Suppressor macrophage treated with lipopolysaccharide for 1 hour (primary cell): Measurements from ENCODE around the gene IFIT5.
"Not testable (repeated sequence)": the region's sequence is repeated elsewhere in the genome, so short reads cannot be mapped to it uniquely, and the experiment has no call there.

Experiments used
- DNase-seq, 3 donors: peaks; one replicate each; pipeline ENCODE4 v3.0.0-alpha.2; 2020 to 2022

The IFIT5 gene

DNA sequence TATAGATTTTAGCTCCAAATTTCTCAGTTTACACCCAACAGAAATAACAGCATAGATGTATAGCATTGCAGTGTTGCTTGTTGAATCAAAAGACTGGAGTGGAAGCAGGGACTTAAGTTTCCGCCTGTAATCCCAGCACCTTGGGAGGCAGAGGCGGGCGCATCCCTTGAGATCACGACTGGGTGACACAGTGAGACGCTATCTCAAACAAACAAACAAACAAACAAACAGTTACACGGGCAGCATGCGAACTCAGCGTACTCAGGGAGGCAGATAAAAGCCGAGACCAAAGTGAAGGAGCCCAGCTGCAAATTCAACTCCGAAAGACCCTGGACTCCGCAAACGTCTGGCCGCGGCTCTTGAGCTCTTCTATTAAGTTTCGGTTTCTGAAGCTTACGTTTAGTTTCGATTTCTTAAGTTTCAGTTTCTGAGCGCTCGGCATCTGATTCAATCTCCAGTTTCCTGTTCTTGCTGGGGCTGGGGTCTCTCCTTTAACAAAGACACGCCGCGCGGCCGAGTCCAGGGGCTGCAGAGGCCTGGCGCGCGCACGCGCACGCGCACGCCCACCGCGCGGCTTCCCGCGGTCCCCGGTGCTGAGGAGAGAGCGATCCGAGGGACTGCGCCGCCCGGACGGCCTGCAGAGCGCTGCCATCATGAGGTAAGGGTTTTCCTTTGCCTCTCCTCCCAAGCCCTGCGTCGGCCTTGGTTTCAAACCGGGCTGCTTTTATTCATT lies at the start of gene IFIT5:
IFIT5 (plus strand) TSS at position 423 of the 733 bp plus-strand sequence; CDS start at position 654, 231 bp downstream.
- peak; percentile 91 to 97 (median 92) for DNase-seq

DNA sequence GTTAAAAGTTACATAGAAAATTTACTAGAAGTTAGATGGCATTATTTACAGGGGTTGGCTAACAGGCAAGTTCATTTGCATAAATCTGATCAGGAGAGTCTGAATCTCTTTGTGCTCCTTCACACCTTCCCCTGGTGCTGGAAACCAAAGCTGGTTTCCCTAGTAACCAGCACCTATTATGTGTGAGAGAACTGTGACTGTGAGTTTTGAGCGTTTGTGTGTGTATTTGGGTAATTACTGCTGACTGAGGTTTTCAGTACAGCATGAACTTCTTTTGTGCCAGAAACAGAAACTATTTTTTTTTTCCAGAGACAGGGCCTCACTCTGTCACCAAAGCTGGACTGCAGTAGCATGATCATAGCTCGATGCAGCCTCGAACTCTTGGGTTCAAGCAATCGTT lies 46.8 kb upstream of the IFIT5 start:
- DNase-seq = no peak

- DNase-seq = no peak
These were observed 46.2 kb upstream of the IFIT5 start for GRCh38 chr10:89368129-89368528.

DNA sequence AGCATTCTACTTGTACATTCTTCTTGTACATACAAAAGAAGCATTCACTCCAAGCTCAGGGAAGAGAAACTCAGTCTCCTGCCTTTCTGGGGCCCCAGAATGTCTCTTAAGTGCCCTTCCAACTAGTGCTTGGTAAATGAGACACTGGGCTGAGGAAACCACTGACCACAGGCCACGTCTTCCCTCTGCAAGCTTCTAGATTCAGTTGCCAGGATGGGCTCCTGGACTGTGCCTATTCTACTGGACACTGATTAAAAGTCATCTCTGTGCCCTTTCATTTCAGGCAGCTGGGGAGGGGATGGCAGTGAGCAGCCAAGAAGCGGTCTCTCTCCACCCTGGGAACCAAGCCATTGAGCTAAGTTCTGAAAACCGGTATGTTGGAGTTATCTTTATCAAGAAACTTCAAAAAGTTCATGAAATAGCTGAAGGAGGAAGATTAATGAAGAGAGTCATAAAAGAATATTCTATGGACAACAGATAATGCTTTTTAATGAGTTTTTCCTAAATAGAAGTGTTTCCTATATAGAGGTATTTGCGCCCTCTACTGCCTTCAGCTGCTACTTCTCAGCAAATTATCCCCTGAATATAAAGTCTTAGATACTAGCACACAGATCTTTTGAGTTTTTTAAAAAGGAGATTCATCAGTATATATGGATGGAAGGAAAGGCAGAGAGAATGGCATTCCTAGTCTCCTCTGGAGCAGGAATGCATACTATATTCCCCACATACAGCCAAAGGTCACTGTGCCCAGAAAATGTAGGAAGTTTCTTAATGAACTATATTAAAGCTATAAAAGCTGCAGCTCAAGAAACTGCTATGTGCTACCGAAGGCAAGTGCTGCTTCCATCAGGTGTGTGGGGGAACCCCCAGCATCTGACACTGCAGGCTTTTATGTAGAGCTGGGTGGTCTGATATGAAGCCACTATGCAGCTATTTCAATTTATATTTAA lies 44.9 kb upstream of the IFIT5 start:
- DNase-seq = peak in 2 of 3 donors; percentile 50 to 56

DNA sequence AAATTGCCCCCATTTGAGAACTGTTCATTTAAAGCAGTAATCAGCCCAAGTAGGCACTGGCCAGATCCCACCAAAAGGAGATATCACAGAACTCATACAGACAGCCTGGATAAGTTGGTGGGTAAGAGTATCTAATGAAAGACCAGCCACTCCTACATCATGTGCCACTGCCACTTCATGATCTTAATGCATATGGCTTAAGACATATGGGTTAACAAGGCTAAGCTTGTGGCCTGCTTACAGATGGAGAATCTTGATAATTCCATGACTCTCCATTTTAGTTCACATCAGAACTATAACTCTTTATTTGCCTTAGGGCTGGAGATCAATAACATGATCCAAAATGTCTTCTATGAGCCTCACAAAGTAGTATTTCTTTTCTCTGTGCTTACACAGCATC lies 43.3 kb upstream of the IFIT5 start:
- no peak for DNase-seq

DNA sequence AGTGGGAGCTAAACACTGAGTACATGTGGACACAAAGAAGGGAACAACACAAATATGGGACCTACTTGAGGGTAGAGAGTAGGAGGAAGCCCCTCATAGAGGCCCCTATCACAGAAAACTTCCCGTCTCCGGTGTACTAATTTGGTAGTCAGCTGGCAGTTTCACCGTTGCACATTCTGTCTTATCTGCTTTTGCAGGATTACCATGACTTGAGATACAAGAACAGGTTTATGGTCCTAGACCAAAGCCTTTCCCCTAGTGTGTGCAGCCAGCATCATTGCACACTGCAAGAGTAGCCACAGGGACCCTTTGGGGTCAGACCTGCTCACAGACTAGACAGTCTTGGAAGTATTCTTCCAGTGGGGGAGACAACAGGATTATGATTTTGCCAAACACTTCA lies 42.4 kb upstream of the IFIT5 start:
- no peak for DNase-seq

DNA sequence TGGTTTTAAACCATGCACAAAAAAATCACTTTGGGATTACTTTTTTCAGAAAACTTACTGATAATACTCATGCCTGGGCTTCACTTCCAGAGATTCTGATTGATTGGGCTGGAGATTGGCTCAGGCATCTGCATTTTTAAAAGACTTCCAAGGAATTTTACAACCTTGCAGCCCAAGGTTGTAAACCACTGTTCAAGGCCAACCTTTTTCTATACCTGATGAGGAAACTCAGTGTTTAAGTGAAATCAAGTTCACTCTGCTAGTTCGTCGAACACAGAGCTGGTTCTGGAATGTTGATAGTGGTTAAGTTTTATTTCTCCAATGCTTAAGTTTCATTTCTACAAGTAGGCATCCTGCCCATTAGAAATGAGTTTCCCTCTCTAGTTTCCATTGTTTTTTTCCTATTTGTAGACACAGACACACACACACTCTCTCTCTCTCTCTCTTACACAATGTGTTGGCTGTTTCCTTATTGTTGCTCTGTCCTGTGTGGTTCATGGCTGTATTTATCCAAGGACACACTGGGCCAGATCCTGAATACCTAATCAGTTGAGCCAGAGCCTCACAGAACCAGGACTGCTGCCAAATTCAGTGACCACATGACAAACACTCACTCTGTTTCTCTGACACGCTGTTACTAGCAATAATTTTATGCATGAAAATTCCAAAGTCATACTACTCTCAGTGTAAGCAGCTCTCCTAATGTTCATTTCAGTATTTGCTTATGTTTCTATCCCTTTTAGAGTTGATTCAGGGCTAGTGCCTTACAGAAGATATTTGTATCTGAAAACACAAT lies 40.3 kb upstream of the IFIT5 start:
- peak; percentile 72 to 91 (median 77) for DNase-seq

DNA sequence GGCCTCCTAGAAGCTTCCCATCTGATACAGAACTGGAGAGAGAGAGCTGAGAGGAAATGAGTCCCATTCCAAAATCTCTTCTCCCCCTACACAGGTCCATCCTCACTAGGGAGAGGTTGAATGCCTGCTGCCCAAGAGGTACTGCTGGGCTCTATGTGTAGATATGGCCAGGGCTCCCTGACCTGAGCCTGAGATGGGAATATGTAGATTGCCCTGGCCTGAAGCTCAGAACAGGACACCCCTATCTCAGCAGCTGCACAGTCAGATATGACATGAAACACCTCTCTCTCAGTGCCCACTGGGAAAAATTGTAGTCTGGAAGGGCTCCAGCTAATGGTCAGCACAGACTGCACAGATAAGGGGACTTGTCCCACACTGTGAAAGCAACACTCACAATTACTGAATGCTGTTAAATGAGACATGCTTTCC lies 39.6 kb upstream of the IFIT5 start:
- no peak for DNase-seq

DNA sequence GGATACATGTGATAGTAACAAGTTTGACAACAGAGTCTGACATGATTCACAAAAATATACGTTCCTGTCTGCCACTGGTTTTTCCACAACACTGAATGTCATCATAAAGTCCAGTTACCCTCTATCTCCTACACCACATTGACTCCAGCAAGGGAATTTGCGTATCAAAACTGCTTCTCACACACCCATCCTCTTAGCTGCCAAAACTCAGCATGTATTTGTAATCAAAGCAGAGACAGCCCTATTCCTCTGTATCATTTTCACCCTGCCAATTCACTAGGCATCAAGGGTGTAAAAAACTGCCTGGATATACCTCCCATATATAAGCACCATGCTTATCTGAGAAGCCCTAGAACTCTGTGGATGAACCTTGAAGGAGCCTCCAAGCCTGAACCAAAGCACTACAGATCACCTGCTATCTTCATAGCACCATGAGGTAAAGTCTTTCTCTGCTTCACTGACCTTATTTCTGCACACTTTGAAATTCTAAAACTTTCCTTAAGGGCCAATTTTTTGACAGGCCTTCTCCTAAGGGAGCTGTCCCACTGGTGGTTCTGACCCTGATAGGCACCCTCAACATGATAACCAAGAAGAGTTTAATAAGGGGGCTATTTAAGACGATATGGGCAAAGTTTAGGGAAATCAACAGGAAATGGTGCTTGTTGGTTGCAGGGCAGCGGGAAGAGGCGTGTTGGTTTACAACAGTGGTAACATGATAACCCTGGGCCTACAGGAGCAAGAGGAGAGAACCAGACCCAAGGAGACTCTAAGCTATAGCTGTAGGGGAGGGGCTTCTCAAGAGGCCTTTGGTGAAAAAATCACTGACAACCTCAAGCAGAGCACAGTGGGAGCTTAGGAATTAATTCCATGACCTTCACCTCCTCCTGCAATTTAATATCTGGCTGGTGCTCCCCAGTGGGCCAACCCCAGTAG lies 36.4 kb upstream of the IFIT5 start, which contains the start of gene IFIT1B:
IFIT1B (plus strand) TSS at position 352 of the 933 bp plus-strand sequence; CDS start at position 432, 80 bp downstream.
- DNase-seq = no peak

- no peak for DNase-seq
These were observed 35.3 kb upstream of the IFIT5 start for GRCh38 chr10:89379103-89379502.

DNA sequence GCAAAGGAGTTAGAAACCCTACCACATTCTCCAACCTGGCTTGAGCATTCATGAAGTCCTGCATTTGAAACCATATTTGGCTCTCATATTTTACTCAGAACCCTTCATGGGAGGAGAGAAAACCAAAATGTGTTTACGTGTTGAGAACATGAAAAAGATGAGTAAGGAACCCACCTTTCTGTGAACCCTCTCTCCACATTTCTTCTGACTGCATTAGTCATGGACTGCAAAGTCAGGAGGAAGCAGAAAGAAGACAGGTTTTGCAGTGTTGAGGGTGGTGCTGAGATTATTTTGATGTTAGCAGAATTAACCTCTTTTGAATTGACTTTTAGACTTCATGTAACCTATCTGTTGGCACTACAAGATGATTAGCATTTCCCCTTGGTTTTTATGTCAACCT lies 31.6 kb upstream of the IFIT5 start:
- no peak for DNase-seq

GRCh38 chr10:89384474-89385340 lies 29.7 kb upstream of the IFIT5 start:
- DNase-seq = peak; percentile 72 to 88 (median 85)

DNA sequence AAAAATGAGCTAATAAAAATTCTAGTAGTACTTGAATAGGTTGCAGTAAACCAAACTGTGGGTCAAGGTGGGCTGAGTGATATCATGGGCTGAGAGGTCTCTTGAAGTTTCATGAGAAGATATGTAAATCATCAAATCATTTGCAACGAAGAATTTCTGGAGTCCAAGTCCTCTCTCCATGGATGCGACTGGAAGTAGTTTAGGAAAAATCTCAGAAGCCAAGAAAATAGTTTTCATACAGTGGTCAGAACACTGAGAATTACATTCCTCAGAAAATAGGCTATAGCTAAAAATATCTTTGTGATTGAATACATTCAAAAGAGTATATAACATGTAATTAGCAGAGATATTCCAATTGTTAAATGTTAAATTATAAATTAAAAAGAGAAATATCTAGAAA lies 25.6 kb upstream of the IFIT5 start:
- no peak for DNase-seq

GRCh38 chr10:89389254-89389653 lies 25.1 kb upstream of the IFIT5 start:
- peak in 1 of 3 donors; percentile 40 for DNase-seq

DNA sequence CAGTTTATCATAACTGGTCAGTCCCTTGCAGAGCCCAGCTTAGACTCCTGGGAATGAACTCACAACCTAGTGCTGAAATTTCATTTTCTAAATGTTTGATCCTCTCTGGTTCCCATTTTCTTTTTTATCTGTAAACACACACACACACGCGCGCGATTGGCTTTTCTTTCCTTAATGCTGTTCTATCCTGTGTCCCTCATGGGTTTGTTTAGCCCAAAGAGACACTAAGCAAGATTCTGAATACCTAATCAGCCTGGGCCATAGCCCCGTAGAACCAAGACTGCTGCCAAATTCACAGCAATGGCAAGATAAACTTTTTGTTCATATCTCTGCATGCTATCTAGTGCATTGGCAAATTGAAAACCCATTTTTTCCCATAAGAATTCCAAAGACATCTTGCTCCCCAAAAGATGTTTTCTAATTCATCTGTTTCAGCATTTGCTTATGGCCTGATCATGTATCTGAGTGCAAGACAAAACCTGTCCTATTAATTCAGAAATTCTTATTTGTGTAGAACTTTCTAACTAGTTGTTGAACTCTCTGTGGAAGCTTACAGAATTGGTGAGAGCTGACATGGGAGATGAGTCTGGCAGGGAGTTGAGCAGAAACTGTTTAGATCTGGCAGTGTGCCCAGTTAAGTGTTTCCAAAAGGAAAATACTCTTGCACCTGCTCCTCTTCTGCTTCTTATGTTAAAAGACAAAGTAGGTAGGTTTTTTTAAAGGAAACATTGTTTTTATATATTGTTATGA lies 23.7 kb upstream of the IFIT5 start:
- DNase-seq = no peak

DNA sequence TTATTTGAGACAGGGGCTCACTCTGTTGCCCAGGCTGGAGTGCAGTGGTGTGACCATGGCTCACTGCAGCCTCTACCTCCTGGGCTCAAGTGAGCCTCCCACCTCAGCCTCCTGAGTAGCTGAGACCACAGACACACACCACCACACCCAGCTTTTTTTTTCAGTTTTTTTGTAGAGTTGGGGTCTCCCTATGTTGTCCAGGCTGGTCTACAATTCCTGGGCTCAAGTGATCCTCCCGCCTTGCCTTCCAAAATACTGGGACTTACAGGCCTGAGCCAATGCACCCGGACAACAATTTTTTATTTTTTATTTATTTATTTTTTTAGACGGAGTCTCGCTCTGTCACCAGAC lies 23.2 kb upstream of the IFIT5 start:
- DNase-seq = not testable (repeated sequence)

GRCh38 chr10:89391907-89392756 lies 22.2 kb upstream of the IFIT5 start, which contains the start of gene IFIT1:
Gene IFIT1 (plus strand): TSS chr10:89392623. CDS start chr10:89392713, 90 bp downstream.
- DNase-seq = peak; percentile 88 to 97 (median 96)

- peak in 1 of 3 donors; percentile 38 for DNase-seq
These were observed 21.4 kb upstream of the IFIT5 start for GRCh38 chr10:89392974-89393373.

DNA sequence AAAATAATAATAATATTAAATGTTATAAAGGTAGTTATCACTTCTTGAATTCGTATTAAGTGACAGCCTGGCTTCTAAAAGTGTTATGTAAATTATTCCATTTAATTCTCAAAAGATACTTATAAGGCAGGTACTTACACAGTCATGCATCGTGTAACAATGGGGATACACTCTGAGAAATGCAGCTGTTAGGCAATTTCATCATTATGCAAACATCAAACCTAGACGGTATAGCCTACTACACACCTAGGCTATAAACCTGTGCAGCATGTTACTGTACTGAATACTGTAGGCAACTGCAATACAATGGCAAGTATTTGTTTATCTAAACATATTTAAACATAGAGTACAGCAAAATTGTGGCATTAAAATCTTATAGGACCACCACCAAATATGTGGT lies 20.5 kb upstream of the IFIT5 start:
- no peak for DNase-seq
